ENCODE results near the gene CTCFL. TPM values are rescaled to one million over a fixed set of nuclear protein-coding genes. Genes with fewer than 3 reads are reported as not detected.

Gene CTCFL
- total and polyA plus RNA-seq, 2 of the 13 experiments (the other 11 are each of a cell fraction or from before 2014, with no cell fraction given) = 0.04 TPM; not detected in 1

DNA sequence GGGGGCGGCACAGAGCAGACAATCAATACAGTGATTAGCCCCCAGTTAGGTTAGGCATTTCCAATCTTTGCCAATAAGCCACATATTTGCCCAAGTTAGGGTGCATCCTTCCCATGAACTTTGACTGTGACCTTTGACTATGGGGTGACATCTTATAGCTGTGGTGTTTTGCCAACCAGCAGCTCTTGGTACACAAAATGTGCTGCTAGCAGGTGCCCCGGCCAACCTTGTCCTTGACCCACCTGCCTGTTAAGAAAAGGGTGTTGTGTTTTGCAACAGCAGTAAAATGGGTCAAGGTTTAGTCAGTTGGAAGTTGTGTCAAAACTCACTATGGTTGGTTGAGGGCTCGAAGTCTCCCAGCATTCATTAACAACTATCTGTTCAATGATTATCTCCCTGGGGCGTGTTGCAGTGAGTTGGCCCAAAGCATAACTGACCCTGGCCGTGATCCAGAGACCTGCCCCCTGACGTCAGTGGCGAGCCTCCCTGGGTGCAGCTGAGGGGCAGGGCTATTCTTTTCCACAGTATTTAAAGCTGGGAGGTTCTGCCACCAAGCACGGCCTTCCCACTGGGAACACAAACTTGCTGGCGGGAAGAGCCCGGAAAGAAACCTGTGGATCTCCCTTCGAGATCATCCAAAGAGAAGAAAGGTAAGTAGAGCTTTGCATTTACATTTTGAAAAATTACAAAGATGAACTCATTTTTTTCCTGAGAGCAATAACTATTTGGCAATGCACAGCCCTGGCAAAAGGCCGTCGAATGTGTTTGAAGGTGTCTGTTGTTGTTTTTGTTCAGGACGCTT is 35.8 kb upstream of the CTCFL start, which contains the start of gene PCK1 (continued):
- TF ChIP-seq SETDB1 (CRISPR knock-in tag; IDR thresholded peaks at IDR 0.05; ENCODE audit: borderline replicate concordance) = peak; percentile 67; the same call in 1 of the 2 replicates
- TF ChIP-seq, protein P1, sequence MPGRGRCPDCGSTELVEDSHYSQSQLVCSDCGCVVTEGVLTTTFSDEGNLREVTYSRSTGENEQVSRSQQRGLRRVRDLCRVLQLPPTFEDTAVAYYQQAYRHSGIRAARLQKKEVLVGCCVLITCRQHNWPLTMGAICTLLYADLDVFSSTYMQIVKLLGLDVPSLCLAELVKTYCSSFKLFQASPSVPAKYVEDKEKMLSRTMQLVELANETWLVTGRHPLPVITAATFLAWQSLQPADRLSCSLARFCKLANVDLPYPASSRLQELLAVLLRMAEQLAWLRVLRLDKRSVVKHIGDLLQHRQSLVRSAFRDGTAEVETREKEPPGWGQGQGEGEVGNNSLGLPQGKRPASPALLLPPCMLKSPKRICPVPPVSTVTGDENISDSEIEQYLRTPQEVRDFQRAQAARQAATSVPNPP (CRISPR knock-in tag; IDR thresholded peaks at IDR 0.05) = peak; percentile 95
- peak; percentile 83 for TF ChIP-seq ZNF589 (CRISPR knock-in tag; conservative IDR thresholded peaks at IDR 0.05)
- TF ChIP-seq YEATS4 (CRISPR knock-in tag; IDR thresholded peaks at IDR 0.05; ENCODE audit: borderline replicate concordance) = 0 out of 2 replicates have a peak, but pooled peaks have one; percentile 61
- TF ChIP-seq, protein P2, sequence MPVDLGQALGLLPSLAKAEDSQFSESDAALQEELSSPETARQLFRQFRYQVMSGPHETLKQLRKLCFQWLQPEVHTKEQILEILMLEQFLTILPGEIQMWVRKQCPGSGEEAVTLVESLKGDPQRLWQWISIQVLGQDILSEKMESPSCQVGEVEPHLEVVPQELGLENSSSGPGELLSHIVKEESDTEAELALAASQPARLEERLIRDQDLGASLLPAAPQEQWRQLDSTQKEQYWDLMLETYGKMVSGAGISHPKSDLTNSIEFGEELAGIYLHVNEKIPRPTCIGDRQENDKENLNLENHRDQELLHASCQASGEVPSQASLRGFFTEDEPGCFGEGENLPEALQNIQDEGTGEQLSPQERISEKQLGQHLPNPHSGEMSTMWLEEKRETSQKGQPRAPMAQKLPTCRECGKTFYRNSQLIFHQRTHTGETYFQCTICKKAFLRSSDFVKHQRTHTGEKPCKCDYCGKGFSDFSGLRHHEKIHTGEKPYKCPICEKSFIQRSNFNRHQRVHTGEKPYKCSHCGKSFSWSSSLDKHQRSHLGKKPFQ (CRISPR knock-in tag; IDR thresholded peaks at IDR 0.05; ENCODE audit: insufficient replicate concordance) = no peak
- TF ChIP-seq, protein P3, sequence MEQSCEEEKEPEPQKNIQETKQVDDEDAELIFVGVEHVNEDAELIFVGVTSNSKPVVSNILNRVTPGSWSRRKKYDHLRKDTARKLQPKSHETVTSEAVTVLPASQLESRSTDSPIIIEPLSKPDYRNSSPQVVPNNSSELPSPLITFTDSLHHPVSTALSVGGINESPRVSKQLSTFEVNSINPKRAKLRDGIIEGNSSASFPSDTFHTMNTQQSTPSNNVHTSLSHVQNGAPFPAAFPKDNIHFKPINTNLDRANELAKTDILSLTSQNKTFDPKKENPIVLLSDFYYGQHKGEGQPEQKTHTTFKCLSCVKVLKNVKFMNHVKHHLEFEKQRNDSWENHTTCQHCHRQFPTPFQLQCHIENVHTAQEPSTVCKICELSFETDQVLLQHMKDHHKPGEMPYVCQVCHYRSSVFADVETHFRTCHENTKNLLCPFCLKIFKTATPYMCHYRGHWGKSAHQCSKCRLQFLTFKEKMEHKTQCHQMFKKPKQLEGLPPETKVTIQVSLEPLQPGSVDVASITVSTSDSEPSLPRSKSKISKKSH (CRISPR knock-in tag; IDR thresholded peaks at IDR 0.05; ENCODE audit: borderline replicate concordance) = no peak
- no peak for TF ChIP-seq ZNF180 (CRISPR knock-in tag; IDR thresholded peaks at IDR 0.05; ENCODE audit: borderline replicate concordance, low read depth)
- TF ChIP-seq, protein P4, sequence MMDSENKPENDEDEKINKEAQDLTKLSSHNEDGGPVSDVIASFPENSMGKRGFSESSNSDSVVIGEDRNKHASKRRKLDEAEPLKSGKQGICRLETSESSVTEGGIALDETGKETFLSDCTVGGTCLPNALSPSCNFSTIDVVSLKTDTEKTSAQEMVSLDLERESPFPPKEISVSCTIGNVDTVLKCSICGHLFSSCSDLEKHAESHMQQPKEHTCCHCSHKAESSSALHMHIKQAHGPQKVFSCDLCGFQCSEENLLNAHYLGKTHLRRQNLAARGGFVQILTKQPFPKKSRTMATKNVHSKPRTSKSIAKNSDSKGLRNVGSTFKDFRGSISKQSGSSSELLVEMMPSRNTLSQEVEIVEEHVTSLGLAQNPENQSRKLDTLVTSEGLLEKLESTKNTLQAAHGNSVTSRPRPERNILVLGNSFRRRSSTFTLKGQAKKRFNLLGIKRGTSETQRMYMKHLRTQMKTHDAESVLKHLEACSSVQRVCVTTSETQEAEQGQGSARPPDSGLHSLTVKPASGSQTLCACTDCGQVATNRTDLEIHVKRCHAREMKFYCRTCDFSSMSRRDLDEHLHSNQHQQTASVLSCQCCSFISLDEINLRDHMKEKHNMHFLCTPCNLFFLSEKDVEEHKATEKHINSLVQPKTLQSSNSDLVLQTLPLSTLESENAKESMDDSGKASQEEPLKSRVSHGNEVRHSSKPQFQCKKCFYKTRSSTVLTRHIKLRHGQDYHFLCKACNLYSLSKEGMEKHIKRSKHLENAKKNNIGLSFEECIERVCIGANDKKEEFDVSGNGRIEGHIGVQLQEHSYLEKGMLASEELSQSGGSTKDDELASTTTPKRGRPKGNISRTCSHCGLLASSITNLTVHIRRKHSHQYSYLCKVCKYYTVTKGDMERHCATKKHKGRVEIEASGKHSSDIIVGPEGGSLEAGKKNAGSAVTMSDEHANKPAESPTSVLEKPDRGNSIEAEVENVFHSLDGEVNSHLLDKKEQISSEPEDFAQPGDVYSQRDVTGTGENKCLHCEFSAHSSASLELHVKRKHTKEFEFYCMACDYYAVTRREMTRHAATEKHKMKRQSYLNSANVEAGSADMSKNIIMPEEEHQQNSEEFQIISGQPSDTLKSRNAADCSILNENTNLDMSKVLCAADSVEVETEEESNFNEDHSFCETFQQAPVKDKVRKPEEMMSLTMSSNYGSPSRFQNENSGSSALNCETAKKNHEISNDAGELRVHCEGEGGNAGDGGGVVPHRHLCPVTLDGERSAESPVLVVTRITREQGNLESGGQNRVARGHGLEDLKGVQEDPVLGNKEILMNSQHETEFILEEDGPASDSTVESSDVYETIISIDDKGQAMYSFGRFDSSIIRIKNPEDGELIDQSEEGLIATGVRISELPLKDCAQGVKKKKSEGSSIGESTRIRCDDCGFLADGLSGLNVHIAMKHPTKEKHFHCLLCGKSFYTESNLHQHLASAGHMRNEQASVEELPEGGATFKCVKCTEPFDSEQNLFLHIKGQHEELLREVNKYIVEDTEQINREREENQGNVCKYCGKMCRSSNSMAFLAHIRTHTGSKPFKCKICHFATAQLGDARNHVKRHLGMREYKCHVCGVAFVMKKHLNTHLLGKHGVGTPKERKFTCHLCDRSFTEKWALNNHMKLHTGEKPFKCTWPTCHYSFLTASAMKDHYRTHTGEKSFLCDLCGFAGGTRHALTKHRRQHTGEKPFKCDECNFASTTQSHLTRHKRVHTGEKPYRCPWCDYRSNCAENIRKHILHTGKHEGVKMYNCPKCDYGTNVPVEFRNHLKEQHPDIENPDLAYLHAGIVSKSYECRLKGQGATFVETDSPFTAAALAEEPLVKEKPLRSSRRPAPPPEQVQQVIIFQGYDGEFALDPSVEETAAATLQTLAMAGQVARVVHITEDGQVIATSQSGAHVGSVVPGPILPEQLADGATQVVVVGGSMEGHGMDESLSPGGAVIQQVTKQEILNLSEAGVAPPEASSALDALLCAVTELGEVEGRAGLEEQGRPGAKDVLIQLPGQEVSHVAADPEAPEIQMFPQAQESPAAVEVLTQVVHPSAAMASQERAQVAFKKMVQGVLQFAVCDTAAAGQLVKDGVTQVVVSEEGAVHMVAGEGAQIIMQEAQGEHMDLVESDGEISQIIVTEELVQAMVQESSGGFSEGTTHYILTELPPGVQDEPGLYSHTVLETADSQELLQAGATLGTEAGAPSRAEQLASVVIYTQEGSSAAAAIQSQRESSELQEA (CRISPR knock-in tag; IDR thresholded peaks at IDR 0.05; ENCODE audit: not compliant biosample characterization) = peak; percentile 47
- peak; percentile 100 for TF ChIP-seq PHF21A (CRISPR knock-in tag; IDR thresholded peaks at IDR 0.05)
- TF ChIP-seq FOXA1 (IDR thresholded peaks at IDR 0.05) = no peak
- peak; percentile 18; the same call in 1 of the 2 replicates for TF ChIP-seq FOXA1 (CRISPR knock-in tag; IDR thresholded peaks at IDR 0.05)
- peak; percentile 67 for TF ChIP-seq BHLHE40 (IDR thresholded peaks at IDR 0.05; ENCODE audit: low read length)
- 0 out of 2 replicates have a peak, but pooled peaks have one; percentile 76 for TF ChIP-seq ZFP36L1 (CRISPR knock-in tag; IDR thresholded peaks at IDR 0.05)
- no peak for TF ChIP-seq ZNF7 (CRISPR knock-in tag; IDR thresholded peaks at IDR 0.05)
- no peak for TF ChIP-seq ZFP62 (CRISPR knock-in tag; IDR thresholded peaks at IDR 0.05)
- TF ChIP-seq HOXA5 (CRISPR knock-in tag; IDR thresholded peaks at IDR 0.05) = peak; percentile 43; the same call in 1 of the 2 replicates
- peak; percentile 95 for TF ChIP-seq HMG20A (CRISPR knock-in tag; IDR thresholded peaks at IDR 0.05; ENCODE audit: borderline replicate concordance)
